GM12874 (cell line): ENCODE results near the gene CCAR1.

Experiments
- CTCF ChIP-seq: IDR thresholded peaks from 2 replicates; pipeline ENCODE4 v1.5.1; 2011; ENCODE audit warnings: low read depth, mild to moderate bottlenecking, control low read depth, low read length, moderate library complexity; ENCODE audit not compliant: insufficient read depth

CCAR1 gene

DNA sequence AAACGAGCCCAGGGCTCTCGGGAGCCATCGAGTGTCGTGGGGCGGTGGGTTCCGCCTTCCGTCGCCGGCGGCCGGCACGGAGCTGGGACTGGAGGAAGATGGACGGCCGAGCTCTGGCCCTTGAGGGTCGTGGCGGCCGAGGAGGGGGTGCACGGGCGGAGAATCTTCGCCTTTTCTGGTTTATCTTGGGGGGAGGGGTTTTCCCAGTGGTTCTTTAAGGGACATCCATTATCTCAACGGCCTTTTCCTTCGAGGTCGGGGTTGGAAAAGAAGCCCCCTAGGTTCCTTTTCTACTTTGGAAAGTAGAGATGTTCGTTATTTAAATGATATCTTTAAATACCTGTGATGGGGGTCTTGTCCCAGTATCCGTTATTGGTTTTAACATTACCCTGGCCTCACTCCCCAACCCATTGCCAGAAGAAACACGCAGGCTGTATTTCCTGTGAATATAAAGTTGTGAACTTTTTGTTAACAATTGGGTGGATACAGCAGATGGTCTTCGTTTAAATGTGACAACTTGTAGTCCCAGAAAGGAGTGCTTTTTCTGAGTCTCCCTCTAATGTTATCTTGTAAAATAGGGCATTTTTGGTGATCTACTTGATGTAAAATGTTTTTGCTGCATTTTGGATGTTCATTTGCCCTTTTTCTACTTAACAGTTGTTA, 765 bp downstream of the CCAR1 start:
- no peak for TF ChIP-seq CTCF

GRCh38 chr10:68725016-68725415, 4.0 kb downstream of the CCAR1 start:
- no peak for TF ChIP-seq CTCF

DNA sequence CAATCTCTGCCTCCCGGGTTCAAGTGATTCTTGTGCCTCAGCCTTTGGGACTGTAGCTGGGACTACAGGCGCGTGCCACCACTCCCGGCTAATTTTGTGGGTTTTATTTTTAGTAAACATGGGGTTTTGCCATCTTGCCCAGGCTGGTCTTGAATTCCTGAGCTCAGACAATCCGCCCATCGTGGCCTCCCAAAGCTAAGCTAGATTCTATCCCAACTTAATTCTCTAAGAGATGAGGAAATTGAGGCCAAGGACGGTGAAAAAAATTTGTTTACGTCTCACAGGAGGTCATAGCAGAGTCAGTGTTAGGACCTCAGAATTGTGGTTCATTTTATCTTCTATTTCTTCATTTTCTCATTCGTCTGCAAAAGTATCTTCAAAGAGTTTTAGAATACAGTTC, 6.1 kb downstream of the CCAR1 start:
- TF ChIP-seq CTCF, result no peak

GRCh38 chr10:68732651-68733050, 11.6 kb downstream of the CCAR1 start:
- no peak for TF ChIP-seq CTCF

DNA sequence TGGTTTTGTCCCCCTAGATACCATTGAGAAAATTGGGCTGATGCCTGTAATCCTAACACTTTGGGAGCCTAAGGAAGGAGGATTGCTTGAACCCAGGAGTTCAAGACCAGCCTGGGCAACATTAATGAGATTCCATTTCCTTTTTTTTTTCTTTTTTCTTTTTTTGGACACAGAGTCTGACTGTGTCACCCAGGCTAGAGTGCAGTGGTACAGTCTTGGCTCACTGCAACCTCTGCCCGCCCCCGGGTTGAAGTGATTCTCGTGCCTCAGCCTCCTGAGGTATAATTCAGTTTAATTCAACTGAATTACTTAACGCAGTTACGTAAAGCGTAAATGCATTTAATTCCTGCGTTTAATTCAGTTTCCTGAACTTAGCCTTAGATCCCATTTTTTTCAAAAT, 13.3 kb downstream of the CCAR1 start:
- no peak for TF ChIP-seq CTCF

GRCh38 chr10:68735119-68735518, 14.1 kb downstream of the CCAR1 start:
- TF ChIP-seq CTCF, result no peak

DNA sequence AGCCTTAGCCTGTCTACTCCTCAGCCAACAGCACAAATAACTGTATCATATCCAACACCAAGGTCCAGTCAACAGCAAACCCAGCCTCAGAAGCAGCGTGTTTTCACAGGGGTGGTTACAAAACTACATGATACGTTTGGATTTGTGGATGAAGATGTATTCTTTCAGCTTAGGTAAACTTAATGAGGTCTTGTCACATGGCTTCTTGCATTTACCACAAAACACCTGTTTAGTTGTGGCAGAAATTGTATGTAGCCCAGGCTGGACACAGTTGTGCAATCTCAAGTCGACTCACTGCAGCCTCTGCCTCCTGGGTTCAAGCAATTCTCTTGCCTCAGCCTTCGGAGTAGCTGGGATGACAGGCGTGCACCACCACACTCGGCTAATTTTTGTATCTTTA, 21.4 kb downstream of the CCAR1 start:
- no peak for TF ChIP-seq CTCF

DNA sequence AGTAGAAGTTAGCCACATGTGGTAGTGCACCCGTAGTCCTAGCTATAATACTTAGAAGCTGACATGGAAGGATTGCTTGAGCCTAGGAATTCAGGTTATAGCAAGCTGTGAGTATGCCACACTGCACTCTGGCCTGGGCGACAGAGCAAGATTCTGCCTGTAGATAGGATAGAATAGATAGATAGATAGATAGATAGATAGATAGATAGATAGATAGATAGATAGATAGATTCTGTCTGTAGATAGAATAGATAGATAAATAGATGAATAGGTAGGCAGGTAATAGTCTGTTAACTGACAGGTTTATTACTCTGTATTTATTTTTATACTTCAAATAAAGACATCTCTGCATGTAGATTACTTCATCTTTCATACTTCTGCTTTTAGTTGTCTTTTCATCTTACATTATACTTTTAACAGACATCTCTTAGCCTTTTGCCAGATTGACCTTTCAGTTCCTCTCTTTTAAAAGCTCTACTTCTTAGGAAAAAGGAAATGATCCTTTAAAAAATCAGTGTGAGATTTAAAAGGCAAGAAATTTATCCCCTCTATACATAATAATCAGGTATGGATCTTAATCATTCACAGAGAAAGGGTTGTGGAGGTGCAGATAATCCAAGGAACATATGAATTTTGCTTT, 31.8 kb downstream of the CCAR1 start:
- no peak for TF ChIP-seq CTCF
